HepG2 (cell line): ENCODE results near the gene KATNBL1. TPM values are rescaled to one million over a fixed set of nuclear protein-coding genes. Genes with fewer than 3 reads are reported as not detected.

Experiments used
- CHCHD3 ChIP-seq: sonication (generic); formaldehyde crosslinking; IDR thresholded peaks from 2 replicates; pipeline ENCODE4 v1.8.0; 2022; ENCODE audit warnings: mild to moderate bottlenecking, missing genetic modification reagents, moderate library complexity
- HDAC2 ChIP-seq: sonication (generic); formaldehyde crosslinking; IDR thresholded peaks from 2 replicates; pipeline ENCODE4 v1.4.0; 2020; ENCODE audit warnings: missing genetic modification reagents
- KLF15 ChIP-seq: sonication (generic); formaldehyde crosslinking; IDR thresholded peaks from 2 replicates; pipeline ENCODE4 v1.8.1; 2023; ENCODE audit warnings: borderline replicate concordance, mild to moderate bottlenecking, inconsistent platforms, missing genetic modification reagents, mixed read lengths
- SSRP1 ChIP-seq: IDR thresholded peaks from 2 replicates; pipeline ENCODE4 v1.6.1; 2016; ENCODE audit warnings: control low read depth
- ZNF160 ChIP-seq: sonication (generic); formaldehyde crosslinking; IDR thresholded peaks from 2 replicates; pipeline ENCODE4 v1.8.0; 2022; ENCODE audit warnings: mild to moderate bottlenecking, inconsistent platforms, missing genetic modification reagents
- ZNF558 ChIP-seq: sonication (generic); formaldehyde crosslinking; IDR thresholded peaks from 2 replicates; pipeline ENCODE4 v1.9.0; 2022; ENCODE audit warnings: mild to moderate bottlenecking, missing genetic modification reagents, borderline replicate concordance
- ZNF773 ChIP-seq: sonication (generic); formaldehyde crosslinking; IDR thresholded peaks from 2 replicates; pipeline ENCODE4 v1.4.0; 2020; ENCODE audit warnings: missing genetic modification reagents, borderline replicate concordance
- polyA plus RNA-seq, 8 experiments: library from polyadenylated mRNA; depleted of rRNA in 3 of 8; stranded (reverse) in 7 of 8; unstranded in 1 of 8; fragments of >200 nt; fragmentation: Illumina TruSeq in 4 of 8; extraction: Trizol in 4 of 8; gene quantifications; 2 replicates each; pipeline versions ENCODE4 v1.2.1 to v1.2.3, GENCODE V29; 2011 to 2016; ENCODE audit warnings: low read depth in 4 of 8, missing spikeins in 1 of 8, mixed read lengths in 1 of 8; ENCODE audit not compliant: insufficient read depth in 1 of 8
- total RNA-seq, 5 experiments: library from RNA; depleted of rRNA; stranded (reverse); fragments of >200 nt; fragmentation: Illumina TruSeq; extraction: Trizol; gene quantifications; 2 replicates each; pipeline ENCODE4 v1.2.3, GENCODE V29; 2016; ENCODE audit warnings: low read depth in 1 of 5
- TF ChIP-seq, protein P1 (sequence below): sonication (generic); formaldehyde crosslinking; IDR thresholded peaks from 2 replicates; pipeline ENCODE4 v1.9.0; 2021; ENCODE audit warnings: missing genetic modification reagents, mild to moderate bottlenecking, borderline replicate concordance
- TF ChIP-seq, protein P2 (sequence below): sonication (generic); formaldehyde crosslinking; IDR thresholded peaks from 2 replicates; pipeline ENCODE4 v1.4.0; 2020; ENCODE audit warnings: mild to moderate bottlenecking, missing genetic modification reagents
- TF ChIP-seq, protein P3 (sequence below): sonication (generic); formaldehyde crosslinking; IDR thresholded peaks from 2 replicates; pipeline ENCODE4 v1.4.0; 2020; ENCODE audit warnings: mild to moderate bottlenecking, missing genetic modification reagents
- TF ChIP-seq, protein P4 (sequence below): sonication (generic); formaldehyde crosslinking; IDR thresholded peaks from 2 replicates; pipeline ENCODE4 v1.9.0; 2022; ENCODE audit warnings: low read depth, missing genetic modification reagents
- TF ChIP-seq, protein P5 (sequence below): sonication (generic); formaldehyde crosslinking; IDR thresholded peaks from 2 replicates; pipeline ENCODE4 v1.5.0; 2020; ENCODE audit warnings: mild to moderate bottlenecking, missing genetic modification reagents, moderate library complexity
- TF ChIP-seq, protein P6 (sequence below): sonication (generic); formaldehyde crosslinking; IDR thresholded peaks from 2 replicates; pipeline ENCODE4 v1.4.0; 2020; ENCODE audit warnings: missing genetic modification reagents, borderline replicate concordance

Gene KATNBL1
- total and polyA plus RNA-seq, 2 of the 13 experiments (the other 11 are each of a cell fraction or from before 2014, with no cell fraction given): 23.4 to 42.8 TPM

DNA sequence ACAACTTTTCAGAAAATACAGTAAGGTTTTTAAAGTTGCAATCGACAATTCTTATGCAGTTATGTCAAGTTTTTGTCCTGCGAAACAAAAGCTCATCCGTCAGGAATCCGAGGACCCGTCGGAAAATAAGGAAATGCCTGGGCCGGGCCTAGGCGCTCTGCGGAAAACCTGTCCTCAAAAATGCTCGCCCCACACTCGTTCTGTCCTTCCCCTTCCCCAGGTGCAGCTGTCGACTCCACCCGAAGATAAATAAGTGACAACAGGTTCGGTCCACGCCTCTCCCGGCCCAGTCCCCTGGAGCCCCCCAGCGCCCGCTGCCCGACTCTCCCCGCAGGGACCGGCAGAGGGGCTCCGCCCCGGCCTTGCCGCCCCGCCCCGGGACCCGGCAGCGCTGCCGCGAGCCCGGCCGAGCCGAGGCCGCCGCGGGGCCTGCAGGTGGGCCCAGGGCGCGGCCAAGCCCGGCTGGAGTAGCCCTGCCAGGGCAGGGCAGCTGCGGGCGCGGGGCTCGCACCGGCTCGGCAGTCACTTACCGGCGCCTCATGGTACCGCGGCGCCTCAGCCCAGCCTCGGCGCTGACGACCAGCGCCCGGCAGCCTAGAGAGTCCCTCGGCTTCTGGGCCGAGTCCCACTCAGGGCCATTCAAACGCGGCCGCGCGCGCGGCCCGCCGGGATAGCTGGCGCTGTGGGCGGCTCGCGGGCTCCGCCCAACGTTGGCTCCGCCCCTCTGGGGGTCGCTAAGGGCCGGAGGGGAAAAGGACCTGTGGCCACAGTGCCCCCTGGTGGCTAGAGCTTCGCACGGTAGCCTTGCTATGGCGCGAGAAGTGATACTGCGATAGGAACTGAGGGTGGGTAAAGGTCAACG lies at the start of gene KATNBL1 (continued):
- TF ChIP-seq, protein P1, sequence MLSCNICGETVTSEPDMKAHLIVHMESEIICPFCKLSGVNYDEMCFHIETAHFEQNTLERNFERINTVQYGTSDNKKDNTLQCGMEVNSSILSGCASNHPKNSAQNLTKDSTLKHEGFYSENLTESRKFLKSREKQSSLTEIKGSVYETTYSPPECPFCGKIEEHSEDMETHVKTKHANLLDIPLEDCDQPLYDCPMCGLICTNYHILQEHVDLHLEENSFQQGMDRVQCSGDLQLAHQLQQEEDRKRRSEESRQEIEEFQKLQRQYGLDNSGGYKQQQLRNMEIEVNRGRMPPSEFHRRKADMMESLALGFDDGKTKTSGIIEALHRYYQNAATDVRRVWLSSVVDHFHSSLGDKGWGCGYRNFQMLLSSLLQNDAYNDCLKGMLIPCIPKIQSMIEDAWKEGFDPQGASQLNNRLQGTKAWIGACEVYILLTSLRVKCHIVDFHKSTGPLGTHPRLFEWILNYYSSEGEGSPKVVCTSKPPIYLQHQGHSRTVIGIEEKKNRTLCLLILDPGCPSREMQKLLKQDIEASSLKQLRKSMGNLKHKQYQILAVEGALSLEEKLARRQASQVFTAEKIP (CRISPR knock-in tag): no peak
- TF ChIP-seq HDAC2 (peak; percentile 40; the same call in 1 of the 2 replicates), SSRP1 (CRISPR knock-in tag) (no peak), KLF15 (no peak; the same call in 1 of the 2 replicates), CHCHD3 (no peak), ZNF773 (CRISPR knock-in tag) (peak; percentile 66; the same call in 1 of the 2 replicates), ZNF558 (0 out of 2 replicates have a peak, but pooled peaks have one; percentile 3), ZNF160 (CRISPR knock-in tag) (no peak)
- TF ChIP-seq, protein P2, sequence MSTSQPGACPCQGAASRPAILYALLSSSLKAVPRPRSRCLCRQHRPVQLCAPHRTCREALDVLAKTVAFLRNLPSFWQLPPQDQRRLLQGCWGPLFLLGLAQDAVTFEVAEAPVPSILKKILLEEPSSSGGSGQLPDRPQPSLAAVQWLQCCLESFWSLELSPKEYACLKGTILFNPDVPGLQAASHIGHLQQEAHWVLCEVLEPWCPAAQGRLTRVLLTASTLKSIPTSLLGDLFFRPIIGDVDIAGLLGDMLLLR (CRISPR knock-in tag): 0 out of 2 replicates have a peak, but pooled peaks have one; percentile 22
- TF ChIP-seq, protein P3, sequence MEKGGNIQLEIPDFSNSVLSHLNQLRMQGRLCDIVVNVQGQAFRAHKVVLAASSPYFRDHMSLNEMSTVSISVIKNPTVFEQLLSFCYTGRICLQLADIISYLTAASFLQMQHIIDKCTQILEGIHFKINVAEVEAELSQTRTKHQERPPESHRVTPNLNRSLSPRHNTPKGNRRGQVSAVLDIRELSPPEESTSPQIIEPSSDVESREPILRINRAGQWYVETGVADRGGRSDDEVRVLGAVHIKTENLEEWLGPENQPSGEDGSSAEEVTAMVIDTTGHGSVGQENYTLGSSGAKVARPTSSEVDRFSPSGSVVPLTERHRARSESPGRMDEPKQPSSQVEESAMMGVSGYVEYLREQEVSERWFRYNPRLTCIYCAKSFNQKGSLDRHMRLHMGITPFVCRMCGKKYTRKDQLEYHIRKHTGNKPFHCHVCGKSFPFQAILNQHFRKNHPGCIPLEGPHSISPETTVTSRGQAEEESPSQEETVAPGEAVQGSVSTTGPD (CRISPR knock-in tag): no peak
- TF ChIP-seq, protein P4, sequence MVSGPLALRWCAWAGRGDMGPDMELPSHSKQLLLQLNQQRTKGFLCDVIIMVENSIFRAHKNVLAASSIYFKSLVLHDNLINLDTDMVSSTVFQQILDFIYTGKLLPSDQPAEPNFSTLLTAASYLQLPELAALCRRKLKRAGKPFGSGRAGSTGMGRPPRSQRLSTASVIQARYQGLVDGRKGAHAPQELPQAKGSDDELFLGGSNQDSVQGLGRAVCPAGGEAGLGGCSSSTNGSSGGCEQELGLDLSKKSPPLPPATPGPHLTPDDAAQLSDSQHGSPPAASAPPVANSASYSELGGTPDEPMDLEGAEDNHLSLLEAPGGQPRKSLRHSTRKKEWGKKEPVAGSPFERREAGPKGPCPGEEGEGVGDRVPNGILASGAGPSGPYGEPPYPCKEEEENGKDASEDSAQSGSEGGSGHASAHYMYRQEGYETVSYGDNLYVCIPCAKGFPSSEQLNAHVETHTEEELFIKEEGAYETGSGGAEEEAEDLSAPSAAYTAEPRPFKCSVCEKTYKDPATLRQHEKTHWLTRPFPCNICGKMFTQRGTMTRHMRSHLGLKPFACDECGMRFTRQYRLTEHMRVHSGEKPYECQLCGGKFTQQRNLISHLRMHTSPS (CRISPR knock-in tag): no peak
- TF ChIP-seq, protein P5, sequence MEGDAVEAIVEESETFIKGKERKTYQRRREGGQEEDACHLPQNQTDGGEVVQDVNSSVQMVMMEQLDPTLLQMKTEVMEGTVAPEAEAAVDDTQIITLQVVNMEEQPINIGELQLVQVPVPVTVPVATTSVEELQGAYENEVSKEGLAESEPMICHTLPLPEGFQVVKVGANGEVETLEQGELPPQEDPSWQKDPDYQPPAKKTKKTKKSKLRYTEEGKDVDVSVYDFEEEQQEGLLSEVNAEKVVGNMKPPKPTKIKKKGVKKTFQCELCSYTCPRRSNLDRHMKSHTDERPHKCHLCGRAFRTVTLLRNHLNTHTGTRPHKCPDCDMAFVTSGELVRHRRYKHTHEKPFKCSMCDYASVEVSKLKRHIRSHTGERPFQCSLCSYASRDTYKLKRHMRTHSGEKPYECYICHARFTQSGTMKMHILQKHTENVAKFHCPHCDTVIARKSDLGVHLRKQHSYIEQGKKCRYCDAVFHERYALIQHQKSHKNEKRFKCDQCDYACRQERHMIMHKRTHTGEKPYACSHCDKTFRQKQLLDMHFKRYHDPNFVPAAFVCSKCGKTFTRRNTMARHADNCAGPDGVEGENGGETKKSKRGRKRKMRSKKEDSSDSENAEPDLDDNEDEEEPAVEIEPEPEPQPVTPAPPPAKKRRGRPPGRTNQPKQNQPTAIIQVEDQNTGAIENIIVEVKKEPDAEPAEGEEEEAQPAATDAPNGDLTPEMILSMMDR (CRISPR knock-in tag): peak; percentile 97
- TF ChIP-seq, protein P6, sequence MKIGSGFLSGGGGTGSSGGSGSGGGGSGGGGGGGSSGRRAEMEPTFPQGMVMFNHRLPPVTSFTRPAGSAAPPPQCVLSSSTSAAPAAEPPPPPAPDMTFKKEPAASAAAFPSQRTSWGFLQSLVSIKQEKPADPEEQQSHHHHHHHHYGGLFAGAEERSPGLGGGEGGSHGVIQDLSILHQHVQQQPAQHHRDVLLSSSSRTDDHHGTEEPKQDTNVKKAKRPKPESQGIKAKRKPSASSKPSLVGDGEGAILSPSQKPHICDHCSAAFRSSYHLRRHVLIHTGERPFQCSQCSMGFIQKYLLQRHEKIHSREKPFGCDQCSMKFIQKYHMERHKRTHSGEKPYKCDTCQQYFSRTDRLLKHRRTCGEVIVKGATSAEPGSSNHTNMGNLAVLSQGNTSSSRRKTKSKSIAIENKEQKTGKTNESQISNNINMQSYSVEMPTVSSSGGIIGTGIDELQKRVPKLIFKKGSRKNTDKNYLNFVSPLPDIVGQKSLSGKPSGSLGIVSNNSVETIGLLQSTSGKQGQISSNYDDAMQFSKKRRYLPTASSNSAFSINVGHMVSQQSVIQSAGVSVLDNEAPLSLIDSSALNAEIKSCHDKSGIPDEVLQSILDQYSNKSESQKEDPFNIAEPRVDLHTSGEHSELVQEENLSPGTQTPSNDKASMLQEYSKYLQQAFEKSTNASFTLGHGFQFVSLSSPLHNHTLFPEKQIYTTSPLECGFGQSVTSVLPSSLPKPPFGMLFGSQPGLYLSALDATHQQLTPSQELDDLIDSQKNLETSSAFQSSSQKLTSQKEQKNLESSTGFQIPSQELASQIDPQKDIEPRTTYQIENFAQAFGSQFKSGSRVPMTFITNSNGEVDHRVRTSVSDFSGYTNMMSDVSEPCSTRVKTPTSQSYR: no peak
